ENCODE measurements around the gene GSTP1.

GRCh38 chr11:67596753-67597300 lies 13.2 kb downstream of the GSTP1 start:
- TF ChIP-seq CTCF (IDR thresholded peaks at IDR 0.05): no peak
- TF ChIP-seq POLR2A (IDR thresholded peaks at IDR 0.05): no peak
